GM23338 (cell line): ENCODE measurements around the gene NCAPD2. TPM values are rescaled to one million over a fixed set of nuclear protein-coding genes. Genes with fewer than 3 reads are reported as not detected.

Experiments used
- ATAC-seq: fragments of 200-7000 bp; cut with Tn5 transposase; 3 replicates; pipeline ENCODE4 v1.9.1; 2020
- DNase-seq: peaks from one replicate; pipeline ENCODE4 v3.0.0-alpha.2; 2015; ENCODE audit warnings: low spot score
- H2AFZ ChIP-seq: fragments of 200-600 bp; sonication (generic); 2 replicates; pipeline ENCODE4 v1.8.0; 2016; ENCODE audit warnings: antibody characterized with exemption, mild to moderate bottlenecking, moderate library complexity
- H3F3A ChIP-seq: fragments of 200-600 bp; sonication (generic); replicated peaks from 2 replicates; pipeline ENCODE4 v1.8.0; 2017; ENCODE audit warnings: antibody characterized with exemption, mixed run types, low read depth
- H3K27ac ChIP-seq: fragments of 200-600 bp; sonication (generic); 2 replicates; pipeline ENCODE4 v1.6.1; 2016; ENCODE audit warnings: low read depth
- H3K27me3 ChIP-seq: fragments of 200-600 bp; sonication (generic); 2 replicates; pipeline ENCODE4 v1.8.0; 2016; ENCODE audit warnings: mild to moderate bottlenecking, mixed run types, moderate library complexity; ENCODE audit not compliant: insufficient read depth
- H3K36me3 ChIP-seq: fragments of 200-600 bp; sonication (generic); 2 replicates; pipeline ENCODE4 v1.8.0; 2016; ENCODE audit warnings: mild to moderate bottlenecking; ENCODE audit not compliant: insufficient read depth
- H3K4me1 ChIP-seq: fragments of 200-600 bp; sonication (generic); 2 replicates; pipeline ENCODE4 v1.8.0; 2016; ENCODE audit warnings: mild to moderate bottlenecking, moderate library complexity; ENCODE audit not compliant: insufficient read depth
- H3K4me2 ChIP-seq: fragments of 200-600 bp; sonication (generic); 2 replicates; pipeline ENCODE4 v1.7.1; 2017; ENCODE audit warnings: mixed run types
- H3K4me3 ChIP-seq: fragments of 200-600 bp; sonication (generic); 2 replicates; pipeline ENCODE4 v1.6.1; 2016; ENCODE audit warnings: mixed run types
- H3K79me2 ChIP-seq: fragments of 200-600 bp; sonication (generic); replicated peaks from 2 replicates; pipeline ENCODE4 v1.8.0; 2017; ENCODE audit warnings: mild to moderate bottlenecking; ENCODE audit not compliant: insufficient read depth
- H3K9me2 ChIP-seq: fragments of 200-600 bp; sonication (generic); 2 replicates; pipeline ENCODE4 v1.8.0; 2017; ENCODE audit not compliant: insufficient read depth
- H4K20me1 ChIP-seq: fragments of 200-600 bp; sonication (generic); replicated peaks from 2 replicates; pipeline ENCODE4 v1.8.0; 2017; ENCODE audit warnings: mild to moderate bottlenecking; ENCODE audit not compliant: insufficient read depth
- H3K27ac Mint-ChIP-seq: 2 replicates; pipeline ENCODE4 v1.8.0; 2020; ENCODE audit warnings: inconsistent platforms, mild to moderate bottlenecking, moderate library complexity, mixed read lengths
- H3K27me3 Mint-ChIP-seq: 3 replicates; pipeline ENCODE4 v1.8.0; 2022; ENCODE audit warnings: low read depth, mild to moderate bottlenecking, moderate library complexity, mixed read lengths, inconsistent platforms; ENCODE audit not compliant: insufficient read depth, poor library complexity
- H3K36me3 Mint-ChIP-seq: 3 replicates; pipeline ENCODE4 v1.8.0; 2021; ENCODE audit warnings: low read depth, mild to moderate bottlenecking, inconsistent platforms, moderate library complexity, mixed read lengths
- H3K4me1 Mint-ChIP-seq: 3 replicates; pipeline ENCODE4 v1.8.0; 2020; ENCODE audit warnings: mild to moderate bottlenecking, inconsistent platforms, mixed read lengths
- H3K4me3 Mint-ChIP-seq: 3 replicates; pipeline ENCODE4 v1.8.0; 2021; ENCODE audit warnings: moderate library complexity, mild to moderate bottlenecking, inconsistent platforms, mixed read lengths
- H3K9me3 Mint-ChIP-seq: 3 replicates; pipeline ENCODE4 v1.8.0; 2020; ENCODE audit warnings: moderate library complexity, mild to moderate bottlenecking, inconsistent platforms, mixed read lengths
- NANOG ChIP-seq: IDR thresholded peaks from 2 replicates; pipeline ENCODE4 v1.6.1; 2016; ENCODE audit warnings: antibody characterized with exemption, borderline replicate concordance
- polyA plus RNA-seq: library from polyadenylated mRNA; unstranded; fragments of >200 nt; fragmentation: Nextera tagmentation; extraction: Ambion mirVana; gene quantifications from 2 replicates; pipeline ENCODE4 v1.2.1, GENCODE V29; 2016
- total RNA-seq: library from RNA; depleted of rRNA; stranded (reverse); fragments of >200 nt; shearing (Covaris generic); gene quantifications from 2 replicates; pipeline ENCODE4 v1.2.3, GENCODE V29; 2014
- TF ChIP-seq, protein P1 (sequence below): fragments of 250-450 bp; sonication (Bioruptor Pico); IDR thresholded peaks from 2 replicates; pipeline ENCODE4 v1.5.0; 2020; ENCODE audit warnings: mild to moderate bottlenecking, moderate library complexity

The NCAPD2 gene
- total and polyA plus RNA-seq, 2 experiments from 2014 or later: 34.2 to 217 TPM

DNA sequence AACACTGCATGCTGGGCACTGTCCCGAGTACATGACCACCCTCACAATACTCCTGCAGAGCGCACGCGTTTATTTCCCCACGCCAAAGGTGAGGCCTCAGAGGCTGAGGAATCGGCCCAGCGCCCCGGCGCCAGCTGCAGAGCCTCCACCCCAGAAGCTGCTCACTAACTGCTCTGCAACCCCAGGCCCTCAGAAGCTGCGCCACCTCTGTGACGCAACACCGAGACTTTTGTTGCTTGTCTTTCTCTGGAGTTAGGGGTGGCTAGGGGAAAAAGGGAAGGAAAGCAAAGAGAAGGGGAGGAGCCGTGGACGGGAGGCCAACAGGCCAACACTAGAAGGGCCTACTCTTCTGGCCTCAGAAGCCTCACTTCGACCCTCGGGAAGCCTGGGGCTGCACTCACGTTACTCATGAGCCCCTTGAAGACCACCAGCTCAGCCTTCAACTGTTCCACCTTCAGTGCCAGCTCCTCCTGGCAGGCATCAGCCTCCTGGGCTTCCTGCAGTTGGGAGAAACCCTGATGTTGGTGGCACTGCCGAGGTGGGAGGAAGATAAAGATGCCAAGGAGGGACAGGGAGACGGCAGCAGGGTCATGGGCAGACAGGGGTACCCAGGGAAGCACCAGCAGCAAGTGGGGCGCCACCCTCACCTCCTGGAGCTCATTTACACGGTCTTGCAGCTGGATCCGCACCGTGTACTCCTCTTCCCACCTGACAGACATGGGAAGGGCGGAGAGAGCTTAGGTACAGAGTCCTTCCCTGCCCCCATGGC, 56.6 kb downstream of the NCAPD2 start:
- no peak overlapping the region for H3K27ac ChIP-seq
- ATAC-seq: no peak

More for the DNA sequence above, 56.6 kb downstream of the NCAPD2 start:
- Mint-ChIP-seq H3K9me3 (no peaks in the 10 kb centered on the region), H3K4me1 (peaks cover 36% of the 10 kb centered on the region), H3K4me3 (no peak overlapping the region), H3K27me3 (peaks cover 22% of the 10 kb centered on the region), H3K36me3 (peaks cover 40% of the 10 kb centered on the region), H3K27ac (no peak overlapping the region)
- TF ChIP-seq, protein P1, sequence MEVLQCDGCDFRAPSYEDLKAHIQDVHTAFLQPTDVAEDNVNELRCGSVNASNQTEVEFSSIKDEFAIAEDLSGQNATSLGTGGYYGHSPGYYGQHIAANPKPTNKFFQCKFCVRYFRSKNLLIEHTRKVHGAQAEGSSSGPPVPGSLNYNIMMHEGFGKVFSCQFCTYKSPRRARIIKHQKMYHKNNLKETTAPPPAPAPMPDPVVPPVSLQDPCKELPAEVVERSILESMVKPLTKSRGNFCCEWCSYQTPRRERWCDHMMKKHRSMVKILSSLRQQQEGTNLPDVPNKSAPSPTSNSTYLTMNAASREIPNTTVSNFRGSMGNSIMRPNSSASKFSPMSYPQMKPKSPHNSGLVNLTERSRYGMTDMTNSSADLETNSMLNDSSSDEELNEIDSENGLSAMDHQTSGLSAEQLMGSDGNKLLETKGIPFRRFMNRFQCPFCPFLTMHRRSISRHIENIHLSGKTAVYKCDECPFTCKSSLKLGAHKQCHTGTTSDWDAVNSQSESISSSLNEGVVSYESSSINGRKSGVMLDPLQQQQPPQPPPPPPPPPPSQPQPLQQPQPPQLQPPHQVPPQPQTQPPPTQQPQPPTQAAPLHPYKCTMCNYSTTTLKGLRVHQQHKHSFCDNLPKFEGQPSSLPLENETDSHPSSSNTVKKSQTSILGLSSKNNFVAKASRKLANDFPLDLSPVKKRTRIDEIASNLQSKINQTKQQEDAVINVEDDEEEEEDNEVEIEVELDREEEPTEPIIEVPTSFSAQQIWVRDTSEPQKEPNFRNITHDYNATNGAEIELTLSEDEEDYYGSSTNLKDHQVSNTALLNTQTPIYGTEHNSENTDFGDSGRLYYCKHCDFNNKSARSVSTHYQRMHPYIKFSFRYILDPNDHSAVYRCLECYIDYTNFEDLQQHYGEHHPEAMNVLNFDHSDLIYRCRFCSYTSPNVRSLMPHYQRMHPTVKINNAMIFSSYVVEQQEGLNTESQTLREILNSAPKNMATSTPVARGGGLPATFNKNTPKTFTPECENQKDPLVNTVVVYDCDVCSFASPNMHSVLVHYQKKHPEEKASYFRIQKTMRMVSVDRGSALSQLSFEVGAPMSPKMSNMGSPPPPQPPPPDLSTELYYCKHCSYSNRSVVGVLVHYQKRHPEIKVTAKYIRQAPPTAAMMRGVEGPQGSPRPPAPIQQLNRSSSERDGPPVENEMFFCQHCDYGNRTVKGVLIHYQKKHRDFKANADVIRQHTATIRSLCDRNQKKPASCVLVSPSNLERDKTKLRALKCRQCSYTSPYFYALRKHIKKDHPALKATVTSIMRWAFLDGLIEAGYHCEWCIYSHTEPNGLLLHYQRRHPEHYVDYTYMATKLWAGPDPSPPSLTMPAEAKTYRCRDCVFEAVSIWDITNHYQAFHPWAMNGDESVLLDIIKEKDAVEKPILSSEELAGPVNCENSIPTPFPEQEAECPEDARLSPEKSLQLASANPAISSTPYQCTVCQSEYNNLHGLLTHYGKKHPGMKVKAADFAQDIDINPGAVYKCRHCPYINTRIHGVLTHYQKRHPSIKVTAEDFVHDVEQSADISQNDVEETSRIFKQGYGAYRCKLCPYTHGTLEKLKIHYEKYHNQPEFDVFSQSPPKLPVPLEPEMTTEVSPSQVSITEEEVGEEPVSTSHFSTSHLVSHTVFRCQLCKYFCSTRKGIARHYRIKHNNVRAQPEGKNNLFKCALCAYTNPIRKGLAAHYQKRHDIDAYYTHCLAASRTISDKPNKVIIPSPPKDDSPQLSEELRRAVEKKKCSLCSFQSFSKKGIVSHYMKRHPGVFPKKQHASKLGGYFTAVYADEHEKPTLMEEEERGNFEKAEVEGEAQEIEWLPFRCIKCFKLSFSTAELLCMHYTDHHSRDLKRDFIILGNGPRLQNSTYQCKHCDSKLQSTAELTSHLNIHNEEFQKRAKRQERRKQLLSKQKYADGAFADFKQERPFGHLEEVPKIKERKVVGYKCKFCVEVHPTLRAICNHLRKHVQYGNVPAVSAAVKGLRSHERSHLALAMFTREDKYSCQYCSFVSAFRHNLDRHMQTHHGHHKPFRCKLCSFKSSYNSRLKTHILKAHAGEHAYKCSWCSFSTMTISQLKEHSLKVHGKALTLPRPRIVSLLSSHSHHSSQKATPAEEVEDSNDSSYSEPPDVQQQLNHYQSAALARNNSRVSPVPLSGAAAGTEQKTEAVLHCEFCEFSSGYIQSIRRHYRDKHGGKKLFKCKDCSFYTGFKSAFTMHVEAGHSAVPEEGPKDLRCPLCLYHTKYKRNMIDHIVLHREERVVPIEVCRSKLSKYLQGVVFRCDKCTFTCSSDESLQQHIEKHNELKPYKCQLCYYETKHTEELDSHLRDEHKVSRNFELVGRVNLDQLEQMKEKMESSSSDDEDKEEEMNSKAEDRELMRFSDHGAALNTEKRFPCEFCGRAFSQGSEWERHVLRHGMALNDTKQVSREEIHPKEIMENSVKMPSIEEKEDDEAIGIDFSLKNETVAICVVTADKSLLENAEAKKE (CRISPR knock-in tag): no peak
- TF ChIP-seq NANOG: no peak
- no peak for DNase-seq
- Histone ChIP-seq H4K20me1 (peaks cover 24% of the 10 kb centered on the region), H3K27me3 (no peaks in the 10 kb centered on the region), H3K4me3 (no peak overlapping the region), H3K36me3 (peaks cover 4% of the 10 kb centered on the region; the same call in 1 of the 2 replicates), H3K4me1 (peaks cover 12% of the 10 kb centered on the region), H2AFZ (no peak overlapping the region), H3K4me2 (no peak overlapping the region), H3K9me2 (no peaks in the 10 kb centered on the region), H3K79me2 (peaks cover 35% of the 10 kb centered on the region), H3F3A (peaks cover 7% of the 10 kb centered on the region)
